A673 (cell line): ENCODE data around the gene HACD2. TPM values are rescaled to one million over a fixed set of nuclear protein-coding genes. Genes with fewer than 3 reads are reported as not detected.

Source experiments
- BruUV-seq: library from RNA; stranded (reverse); fragments of 400-500 nt; replicated peaks from 2 replicates; lab custom pipeline; 2021; lab: Mats Ljungman, UMichigan
- CTCF ChIA-PET: fragments of 300-600 bp; sonication (Branson Sonifier 250); formaldehyde crosslinking; loops from one replicate; lab custom pipeline; 2022; ENCODE audit warnings: antibody characterized with exemption; lab: Charles Lee
- POLR2A ChIA-PET: fragments of 300-600 bp; sonication (Branson Sonifier 250); formaldehyde crosslinking; loops from one replicate; lab custom pipeline; 2022; ENCODE audit warnings: antibody characterized with exemption; ENCODE audit not compliant: low non-redundant PET; lab: Charles Lee
- DNase-seq: peaks from one replicate; pipeline ENCODE4 v3.0.0-alpha.2; 2015; ENCODE audit warnings: low spot score
- H3K27ac ChIP-seq: fragments of 200-600 bp; sonication (generic); 2 replicates; pipeline ENCODE4 v1.5.1; 2016; ENCODE audit warnings: mixed run types, low read depth, mild to moderate bottlenecking, mixed read lengths, antibody characterized with exemption, low read length; ENCODE audit not compliant: poor library complexity, severe bottlenecking
- H3K27me3 ChIP-seq: fragments of 200-600 bp; sonication (generic); replicated peaks from 2 replicates; pipeline ENCODE4 v1.6.1; 2017; ENCODE audit warnings: mixed run types, low read depth, mild to moderate bottlenecking, mixed read lengths, antibody characterized with exemption, low read length; ENCODE audit not compliant: insufficient read depth, poor library complexity
- H3K36me3 ChIP-seq: fragments of 200-600 bp; sonication (generic); 2 replicates; pipeline ENCODE4 v1.6.1; 2016; ENCODE audit warnings: mixed run types, mild to moderate bottlenecking, mixed read lengths, antibody characterized with exemption, low read length; ENCODE audit not compliant: insufficient read depth, poor library complexity, severe bottlenecking
- H3K4me1 ChIP-seq: fragments of 200-600 bp; sonication (generic); 2 replicates; pipeline ENCODE4 v1.6.1; 2017; ENCODE audit warnings: mixed run types, mild to moderate bottlenecking, mixed read lengths, antibody characterized with exemption, low read length; ENCODE audit not compliant: insufficient read depth, poor library complexity, severe bottlenecking
- H3K4me3 ChIP-seq: fragments of 200-600 bp; sonication (generic); 2 replicates; pipeline ENCODE4 v1.5.1; 2016; ENCODE audit warnings: low read depth, mixed run types, mild to moderate bottlenecking, mixed read lengths, low read length; ENCODE audit not compliant: poor library complexity, severe bottlenecking
- H3K9me3 ChIP-seq: fragments of 200-600 bp; sonication (generic); 2 replicates; pipeline ENCODE4 v1.6.1; 2016; ENCODE audit warnings: mixed run types, low read depth, mild to moderate bottlenecking, mixed read lengths, antibody characterized with exemption, low read length; ENCODE audit not compliant: poor library complexity, severe bottlenecking
- CTCF ChIP-seq: fragments of 300-800, 200-600 bp; sonication (generic); conservative IDR thresholded peaks from 2 replicates; pipeline ENCODE4 v1.5.1; 2017; ENCODE audit warnings: low read depth, mild to moderate bottlenecking, antibody characterized with exemption, low read length, moderate library complexity, mixed read lengths
- EZH2 ChIP-seq: fragments of 200-600 bp; sonication (generic); IDR thresholded peaks from 2 replicates; pipeline ENCODE4 v1.6.1; 2017; ENCODE audit warnings: borderline replicate concordance, low read depth, mild to moderate bottlenecking, mixed read lengths, antibody characterized with exemption, low read length; ENCODE audit not compliant: poor library complexity, severe bottlenecking
- intact Hi-C: fragments of 100-400 bp; cut with micrococcal nuclease; formaldehyde crosslinking; loops from one replicate; pipeline ENCODE4 v1.10.0; 2022; ENCODE audit not compliant: unreplicated experiment
- total RNA-seq: library from RNA; stranded (reverse); gene quantifications from 2 replicates; pipeline ENCODE4 v1.2.3, GENCODE V29; 2021

The HACD2 gene
- total RNA-seq, 1 experiment from 2014 or later: 49.3 TPM

- intact Hi-C loops: no loop called here
- no peaks in the 10 kb centered on the region for H3K36me3 ChIP-seq
- no TSS peak for BruUV-seq
- CTCF ChIA-PET: no interaction called here
- no peaks in the 10 kb centered on the region for H3K4me1 ChIP-seq
- H3K4me3 ChIP-seq: no peak overlapping the region
- POLR2A ChIA-PET: no interaction called here
- H3K27me3 ChIP-seq: no peaks in the 10 kb centered on the region
- no peaks in the 10 kb centered on the region for H3K9me3 ChIP-seq
- no peak overlapping the region for H3K27ac ChIP-seq
- DNase-seq: no peak
- TF ChIP-seq CTCF (no peak), EZH2 (no peak)
These were observed 50.6 kb downstream of the HACD2 start for GRCh38 chr3:123534264-123534663.

GRCh38 chr3:123533554-123534159, 51.2 kb downstream of the HACD2 start:
- H3K4me3 ChIP-seq: no peak overlapping the region
- H3K27ac ChIP-seq: no peak overlapping the region
- TF ChIP-seq CTCF (no peak), EZH2 (no peak)
- no peak for DNase-seq
- ChIA-PET CTCF (no interaction called here), POLR2A (no interaction called here)
- BruUV-seq: no TSS peak
- no peaks in the 10 kb centered on the region for H3K4me1 ChIP-seq
- no peaks in the 10 kb centered on the region for H3K9me3 ChIP-seq
- intact Hi-C loops: no loop called here
- no peaks in the 10 kb centered on the region for H3K36me3 ChIP-seq
- H3K27me3 ChIP-seq: no peaks in the 10 kb centered on the region

- no peaks in the 10 kb centered on the region for H3K4me1 ChIP-seq
- intact Hi-C loops: no loop called here
- no TSS peak for BruUV-seq
- no peak for TF ChIP-seq CTCF
- no peak for TF ChIP-seq EZH2
- no peaks in the 10 kb centered on the region for H3K9me3 ChIP-seq
- no peaks in the 10 kb centered on the region for H3K27me3 ChIP-seq
- ChIA-PET POLR2A (no interaction called here), CTCF (no interaction called here)
- no peaks in the 10 kb centered on the region for H3K36me3 ChIP-seq
- H3K4me3 ChIP-seq: no peak overlapping the region
- H3K27ac ChIP-seq: no peak overlapping the region
- DNase-seq: no peak
These were observed 56.7 kb downstream of the HACD2 start for GRCh38 chr3:123528130-123528529.
